ENCODE measurements around the gene SLC25A21.

The SLC25A21 gene

DNA sequence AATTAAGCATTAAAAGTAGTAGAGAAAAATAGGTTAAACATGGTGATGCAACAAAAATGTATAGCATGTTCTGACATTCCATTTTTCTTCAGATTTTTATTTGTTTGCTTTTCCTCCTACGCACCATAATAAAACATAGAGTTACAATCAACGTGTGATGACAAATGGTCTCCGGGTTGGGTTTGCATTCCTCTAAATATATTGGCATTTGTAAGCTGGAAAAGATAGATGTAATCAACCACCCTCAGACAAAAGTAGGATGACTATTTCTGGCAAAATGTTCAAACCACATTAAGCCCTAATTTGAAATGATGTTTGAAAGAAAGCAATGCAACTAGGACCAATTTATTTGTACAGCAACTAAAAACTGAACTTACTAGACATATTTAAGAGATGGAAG is 58.4 kb downstream of the SLC25A21 start:
- DNase-seq (ENCODE audit: low read depth) = no peak
- no peak overlapping the region for H3K4me3 ChIP-seq (ENCODE audit: low read depth, low read length)
- TF ChIP-seq, protein P1, sequence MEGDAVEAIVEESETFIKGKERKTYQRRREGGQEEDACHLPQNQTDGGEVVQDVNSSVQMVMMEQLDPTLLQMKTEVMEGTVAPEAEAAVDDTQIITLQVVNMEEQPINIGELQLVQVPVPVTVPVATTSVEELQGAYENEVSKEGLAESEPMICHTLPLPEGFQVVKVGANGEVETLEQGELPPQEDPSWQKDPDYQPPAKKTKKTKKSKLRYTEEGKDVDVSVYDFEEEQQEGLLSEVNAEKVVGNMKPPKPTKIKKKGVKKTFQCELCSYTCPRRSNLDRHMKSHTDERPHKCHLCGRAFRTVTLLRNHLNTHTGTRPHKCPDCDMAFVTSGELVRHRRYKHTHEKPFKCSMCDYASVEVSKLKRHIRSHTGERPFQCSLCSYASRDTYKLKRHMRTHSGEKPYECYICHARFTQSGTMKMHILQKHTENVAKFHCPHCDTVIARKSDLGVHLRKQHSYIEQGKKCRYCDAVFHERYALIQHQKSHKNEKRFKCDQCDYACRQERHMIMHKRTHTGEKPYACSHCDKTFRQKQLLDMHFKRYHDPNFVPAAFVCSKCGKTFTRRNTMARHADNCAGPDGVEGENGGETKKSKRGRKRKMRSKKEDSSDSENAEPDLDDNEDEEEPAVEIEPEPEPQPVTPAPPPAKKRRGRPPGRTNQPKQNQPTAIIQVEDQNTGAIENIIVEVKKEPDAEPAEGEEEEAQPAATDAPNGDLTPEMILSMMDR (IDR thresholded peaks at IDR 0.05; ENCODE audit: low read depth, low read length, missing control alignments) = no peak

DNA sequence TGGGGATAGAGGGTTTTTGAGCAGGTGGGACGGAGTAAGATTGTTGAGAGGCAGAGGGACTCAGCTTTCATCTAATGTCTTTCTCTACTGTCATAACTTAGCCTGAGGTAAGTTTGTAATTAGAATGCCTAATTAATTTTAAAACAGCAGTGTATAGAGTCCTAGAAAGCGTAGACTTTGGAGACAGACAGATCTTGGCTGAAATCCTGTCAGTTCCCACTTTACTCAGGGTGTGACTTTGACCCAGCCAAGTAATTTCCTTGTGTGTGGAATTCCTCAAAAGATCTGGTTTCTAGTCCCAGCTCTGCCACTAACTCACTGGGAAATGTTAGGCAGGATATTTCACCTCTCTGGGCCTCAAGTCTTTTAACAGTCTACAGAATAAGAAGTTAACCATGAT is 74.3 kb downstream of the SLC25A21 start:
- TF ChIP-seq, protein P1 (IDR thresholded peaks at IDR 0.05; ENCODE audit: low read depth, low read length, missing control alignments) = no peak
- no peak overlapping the region for H3K4me3 ChIP-seq (ENCODE audit: low read depth, low read length)
- no peak for DNase-seq (ENCODE audit: low read depth)

DNA sequence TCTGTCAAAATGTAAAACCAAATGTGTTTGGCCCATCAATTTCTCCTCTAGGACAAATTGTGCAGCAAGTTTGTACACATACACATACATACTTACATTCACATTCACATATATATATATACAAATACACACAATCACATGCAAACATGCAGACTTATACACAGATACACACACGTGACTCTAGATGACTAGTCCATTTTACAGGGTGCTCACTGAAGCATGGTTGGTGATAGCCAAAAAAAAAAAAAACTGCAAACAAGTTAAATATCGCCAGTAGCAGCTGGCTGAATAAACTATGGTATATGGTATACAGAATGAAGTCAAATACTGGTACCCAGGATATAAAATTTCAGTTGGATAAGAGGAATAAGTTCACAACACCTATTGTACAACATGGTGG is 77.9 kb downstream of the SLC25A21 start:
- TF ChIP-seq, protein P1 (IDR thresholded peaks at IDR 0.05; ENCODE audit: low read depth, low read length, missing control alignments) = no peak
- H3K4me3 ChIP-seq (ENCODE audit: low read depth, low read length) = no peak overlapping the region
- no peak for DNase-seq (ENCODE audit: low read depth)

DNA sequence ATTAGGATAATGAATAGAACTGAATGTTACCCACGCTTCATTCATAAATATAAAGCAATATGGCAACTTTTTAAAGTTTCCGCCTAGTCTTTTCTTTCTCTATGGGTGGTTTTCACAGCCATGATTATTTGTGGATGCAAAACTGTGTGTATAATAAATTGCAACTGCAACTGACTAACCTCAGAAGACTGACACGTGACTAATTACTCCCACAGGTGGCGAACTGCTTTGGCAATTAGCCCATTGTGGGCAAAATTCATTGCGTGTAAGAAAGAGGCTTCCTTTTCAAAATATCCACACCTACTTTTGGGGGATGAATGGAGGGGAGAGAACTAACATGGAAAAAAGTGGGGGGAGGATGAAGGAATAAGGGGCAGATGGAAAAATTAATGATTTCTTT is 79.0 kb downstream of the SLC25A21 start:
- no peak overlapping the region for H3K4me3 ChIP-seq (ENCODE audit: low read depth, low read length)
- TF ChIP-seq, protein P1 (IDR thresholded peaks at IDR 0.05; ENCODE audit: low read depth, low read length, missing control alignments) = no peak
- DNase-seq (ENCODE audit: low read depth) = no peak

DNA sequence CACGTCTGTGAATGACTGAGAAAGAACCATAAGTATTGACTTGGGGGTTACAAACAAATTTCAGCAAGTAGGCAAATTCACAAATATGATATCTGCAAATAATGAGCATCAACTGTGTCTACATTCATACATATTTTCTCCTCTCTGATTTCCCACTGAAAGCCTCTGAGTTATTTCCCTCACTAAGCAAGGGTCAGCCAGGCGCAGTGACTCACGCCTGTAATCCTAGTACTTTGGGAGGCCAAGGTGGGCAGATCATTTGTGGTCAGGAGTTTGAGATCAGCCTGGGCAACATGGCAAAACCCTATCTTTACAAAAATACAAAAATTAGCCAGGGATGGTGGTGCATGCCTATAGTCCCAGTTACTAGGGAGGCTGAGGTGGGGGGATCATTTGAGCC is 80.8 kb downstream of the SLC25A21 start:
- DNase-seq (ENCODE audit: low read depth) = no peak
- TF ChIP-seq, protein P1 (IDR thresholded peaks at IDR 0.05; ENCODE audit: low read depth, low read length, missing control alignments) = no peak

DNA sequence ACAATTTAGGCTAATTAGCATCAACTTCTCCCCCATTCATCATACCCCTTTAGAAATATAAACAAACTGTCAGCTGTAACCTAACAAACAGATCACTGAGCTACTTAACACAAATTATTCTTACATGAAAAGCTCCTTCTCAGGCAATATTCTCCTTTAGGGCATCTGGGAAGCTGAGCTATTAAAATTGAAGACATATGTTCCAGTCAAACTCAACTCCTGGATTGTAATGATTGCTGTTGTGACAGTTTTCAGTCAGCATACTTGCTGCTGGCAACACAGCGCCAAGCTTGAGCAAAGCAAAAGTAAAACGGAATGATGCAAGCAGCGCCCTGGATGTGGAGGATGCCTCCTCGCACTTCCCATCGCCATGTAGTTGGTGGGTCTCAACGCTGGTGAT is 82.4 kb downstream of the SLC25A21 start:
- TF ChIP-seq, protein P1 (IDR thresholded peaks at IDR 0.05; ENCODE audit: low read depth, low read length, missing control alignments) = no peak

More for the DNA sequence above, 80.8 kb downstream of the SLC25A21 start:
- no peak overlapping the region for H3K4me3 ChIP-seq (ENCODE audit: low read depth, low read length)

DNA sequence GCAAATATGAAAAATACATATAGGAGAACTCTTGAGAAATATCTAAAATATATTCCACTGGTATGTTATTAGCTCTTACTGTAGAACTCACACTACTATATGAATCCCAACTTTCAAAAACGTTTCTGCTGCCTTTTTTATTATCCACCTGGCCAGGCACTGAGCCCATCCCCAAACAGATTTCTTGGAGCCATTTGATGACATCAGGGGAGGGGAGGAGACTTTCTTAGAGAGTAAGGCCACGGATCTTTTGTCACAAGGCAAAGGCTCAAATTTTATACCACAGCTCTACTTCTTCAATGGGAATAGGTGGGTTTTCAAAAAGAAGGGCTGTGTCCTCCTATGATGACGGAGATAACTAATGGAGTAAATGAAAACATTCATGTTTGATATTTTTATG is 83.0 kb downstream of the SLC25A21 start:
- DNase-seq (ENCODE audit: low read depth) = no peak
- TF ChIP-seq, protein P1 (IDR thresholded peaks at IDR 0.05; ENCODE audit: low read depth, low read length, missing control alignments) = no peak

More for the DNA sequence above, 82.4 kb downstream of the SLC25A21 start:
- no peak for DNase-seq (ENCODE audit: low read depth)
- H3K4me3 ChIP-seq (ENCODE audit: low read depth, low read length) = no peak overlapping the region

More for the DNA sequence above, 83.0 kb downstream of the SLC25A21 start:
- no peak overlapping the region for H3K4me3 ChIP-seq (ENCODE audit: low read depth, low read length)

Data from GM12864 (cell line).